ENCODE results near the gene MYL5. TPM values are rescaled to one million over a fixed set of nuclear protein-coding genes. Genes with fewer than 3 reads are reported as not detected.

MYL5 gene
- total RNA-seq, 1 donor from 2014 or later: 1.1 TPM

DNA sequence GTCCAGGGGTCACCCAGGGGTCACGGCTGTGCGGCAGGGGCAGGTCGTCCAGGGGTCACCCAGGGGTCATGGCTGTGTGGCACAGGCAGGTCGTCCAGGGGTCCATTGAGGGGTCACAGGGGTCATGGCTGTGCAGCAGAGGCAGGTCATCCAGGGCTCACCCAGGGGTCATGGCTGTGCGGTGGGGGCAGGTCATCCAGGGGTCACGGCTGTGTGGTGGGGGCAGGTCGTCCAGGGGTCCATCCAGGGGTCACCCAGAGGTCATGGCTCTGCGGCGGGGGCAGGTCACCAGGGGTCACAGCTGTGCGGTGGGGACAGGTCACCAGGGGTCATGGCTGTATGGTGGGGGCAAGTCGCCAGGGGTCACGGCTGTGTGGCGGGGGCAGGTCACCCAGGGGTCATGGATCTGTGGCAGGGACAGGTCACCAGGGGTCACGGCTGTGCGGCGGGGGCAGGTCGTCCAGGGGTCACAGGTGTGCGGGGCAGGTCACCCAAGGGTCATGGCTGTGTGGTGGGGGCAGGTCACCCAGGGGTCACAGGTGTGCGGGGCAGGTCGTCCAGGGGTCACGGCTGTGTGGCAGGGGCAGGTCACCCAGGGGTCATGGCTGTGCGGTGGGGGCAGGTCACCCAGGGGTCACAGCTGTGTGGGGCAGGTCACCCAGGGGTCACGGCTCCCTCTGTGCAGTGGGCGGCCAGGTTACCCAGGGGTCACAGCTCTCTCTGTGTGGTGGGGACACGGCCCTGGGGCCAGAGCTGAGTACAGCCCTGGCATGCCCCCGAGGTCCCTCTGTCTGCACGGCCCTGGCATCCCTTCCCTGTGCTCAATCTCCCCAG, 16.3 kb upstream of the MYL5 start:
- DNase-seq (ENCODE audit: low spot score in 2 of 2): no peak
- Histone ChIP-seq H3K4me3 (no peak overlapping the region), H3K9me3 (no peaks in the 10 kb centered on the region), H3K27me3 (no peaks in the 10 kb centered on the region), H3K27ac (no peak overlapping the region), H3K36me3 (no peaks in the 10 kb centered on the region), H3K4me1 (no peaks in the 10 kb centered on the region)
- TF ChIP-seq, protein P1, sequence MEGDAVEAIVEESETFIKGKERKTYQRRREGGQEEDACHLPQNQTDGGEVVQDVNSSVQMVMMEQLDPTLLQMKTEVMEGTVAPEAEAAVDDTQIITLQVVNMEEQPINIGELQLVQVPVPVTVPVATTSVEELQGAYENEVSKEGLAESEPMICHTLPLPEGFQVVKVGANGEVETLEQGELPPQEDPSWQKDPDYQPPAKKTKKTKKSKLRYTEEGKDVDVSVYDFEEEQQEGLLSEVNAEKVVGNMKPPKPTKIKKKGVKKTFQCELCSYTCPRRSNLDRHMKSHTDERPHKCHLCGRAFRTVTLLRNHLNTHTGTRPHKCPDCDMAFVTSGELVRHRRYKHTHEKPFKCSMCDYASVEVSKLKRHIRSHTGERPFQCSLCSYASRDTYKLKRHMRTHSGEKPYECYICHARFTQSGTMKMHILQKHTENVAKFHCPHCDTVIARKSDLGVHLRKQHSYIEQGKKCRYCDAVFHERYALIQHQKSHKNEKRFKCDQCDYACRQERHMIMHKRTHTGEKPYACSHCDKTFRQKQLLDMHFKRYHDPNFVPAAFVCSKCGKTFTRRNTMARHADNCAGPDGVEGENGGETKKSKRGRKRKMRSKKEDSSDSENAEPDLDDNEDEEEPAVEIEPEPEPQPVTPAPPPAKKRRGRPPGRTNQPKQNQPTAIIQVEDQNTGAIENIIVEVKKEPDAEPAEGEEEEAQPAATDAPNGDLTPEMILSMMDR (IDR thresholded peaks at IDR 0.05): no peak
- intact Hi-C loops (cut with DNase I): no loop called here

DNA sequence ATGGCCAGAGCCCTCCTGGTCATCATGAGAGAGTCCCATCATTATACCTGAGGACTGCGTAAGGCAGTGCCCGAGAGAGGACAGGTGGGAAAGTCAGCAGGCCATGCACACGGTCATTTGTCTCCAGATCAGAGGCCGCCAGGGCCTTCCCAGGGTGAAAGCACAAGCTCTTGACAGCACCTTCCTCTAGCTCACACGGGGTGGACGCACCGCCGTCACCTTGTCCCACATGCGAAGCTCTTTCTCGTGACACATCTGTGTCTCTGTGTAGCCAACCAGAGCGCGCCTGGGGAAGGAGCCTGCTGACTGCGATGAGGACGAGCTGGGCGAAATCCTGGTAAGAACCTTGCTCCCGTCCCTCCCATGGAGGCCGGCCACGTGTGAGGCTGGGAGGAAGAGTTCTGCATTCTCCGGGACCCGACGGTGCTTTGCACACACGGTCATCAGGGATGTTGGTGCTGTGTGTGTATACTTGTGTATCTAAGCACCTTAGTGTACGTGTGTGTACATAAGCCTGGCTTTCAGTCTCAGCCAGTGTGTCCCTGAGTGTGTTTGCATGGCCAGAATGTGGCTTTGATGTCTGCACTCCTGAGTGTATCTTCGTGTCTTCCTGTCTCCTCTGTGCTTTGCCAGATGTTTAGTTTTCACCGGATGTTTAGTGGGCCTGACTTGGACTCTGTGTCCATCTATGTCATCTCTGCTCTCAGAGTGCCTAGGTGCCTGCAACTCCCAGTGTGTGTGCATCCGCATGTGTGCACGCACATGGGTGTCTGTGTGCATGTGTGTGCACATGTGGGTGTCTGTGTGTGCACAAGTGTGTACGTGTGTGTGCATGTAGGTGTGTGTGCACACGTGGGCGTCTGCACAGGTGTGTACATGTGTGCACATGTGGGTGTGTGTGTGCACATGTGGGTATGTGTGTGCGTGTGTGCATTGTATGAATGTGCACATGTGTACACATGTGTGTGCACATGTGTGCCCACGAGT, 15.4 kb upstream of the MYL5 start:
- no peak for DNase-seq (ENCODE audit: low spot score in 2 of 2)
- no peaks in the 10 kb centered on the region for H3K4me1 ChIP-seq
- H3K27me3 ChIP-seq: no peaks in the 10 kb centered on the region
- intact Hi-C loops (cut with DNase I): no loop called here
- TF ChIP-seq, protein P1 (IDR thresholded peaks at IDR 0.05): no peak
- no peak overlapping the region for H3K27ac ChIP-seq
- no peaks in the 10 kb centered on the region for H3K36me3 ChIP-seq
- no peaks in the 10 kb centered on the region for H3K9me3 ChIP-seq
- no peak overlapping the region for H3K4me3 ChIP-seq

DNA sequence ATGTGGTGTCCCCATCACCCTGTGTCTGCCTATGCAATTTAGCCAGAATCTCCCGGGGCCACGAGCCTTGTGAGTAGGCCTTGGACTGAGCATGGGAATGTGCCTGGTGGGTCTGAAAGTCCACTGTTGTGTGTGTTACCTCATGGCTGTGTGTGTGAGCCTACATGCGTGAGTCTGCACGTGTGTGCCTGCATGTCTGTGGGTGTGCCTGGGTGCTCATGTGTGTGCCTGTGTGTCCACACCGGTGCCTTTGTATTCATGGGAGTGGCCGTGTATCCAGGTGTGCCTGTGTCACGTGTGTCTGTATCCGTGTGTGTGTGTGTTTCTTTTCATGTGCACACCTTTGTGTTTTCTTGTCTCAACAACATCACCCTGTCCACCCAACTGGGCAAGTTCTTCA, 14.5 kb upstream of the MYL5 start:
- Histone ChIP-seq H3K27me3 (no peaks in the 10 kb centered on the region), H3K4me1 (no peaks in the 10 kb centered on the region), H3K36me3 (no peaks in the 10 kb centered on the region), H3K9me3 (no peaks in the 10 kb centered on the region), H3K27ac (no peak overlapping the region), H3K4me3 (no peak overlapping the region)
- no peak for DNase-seq (ENCODE audit: low spot score in 2 of 2)
- TF ChIP-seq, protein P1 (IDR thresholded peaks at IDR 0.05): no peak
- intact Hi-C loops (cut with DNase I): no loop called here

DNA sequence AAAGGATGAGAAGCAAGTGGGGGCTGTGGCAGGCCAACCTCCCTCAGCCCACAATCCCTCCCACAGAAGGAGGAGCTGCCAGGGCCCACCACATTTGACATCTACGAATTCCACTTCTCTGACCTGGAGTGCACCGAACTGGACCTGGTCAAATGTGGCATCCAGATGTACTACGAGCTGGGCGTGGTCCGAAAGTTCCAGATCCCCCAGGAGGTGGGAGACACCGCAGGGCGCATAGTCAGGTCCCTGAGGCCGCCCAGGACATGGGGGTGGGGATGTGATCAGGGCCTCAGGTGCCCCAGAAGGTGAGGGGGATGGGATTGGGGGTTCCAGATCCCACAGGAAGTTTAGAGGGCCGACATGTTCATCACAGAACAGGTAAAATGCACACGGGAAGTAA, 13.9 kb upstream of the MYL5 start:
- no peaks in the 10 kb centered on the region for H3K27me3 ChIP-seq
- TF ChIP-seq, protein P1 (IDR thresholded peaks at IDR 0.05): no peak
- H3K36me3 ChIP-seq: no peaks in the 10 kb centered on the region
- H3K27ac ChIP-seq: no peak overlapping the region
- no peaks in the 10 kb centered on the region for H3K4me1 ChIP-seq
- intact Hi-C loops (cut with DNase I): no loop called here
- no peaks in the 10 kb centered on the region for H3K9me3 ChIP-seq
- H3K4me3 ChIP-seq: no peak overlapping the region
- DNase-seq (ENCODE audit: low spot score in 2 of 2): no peak

DNA sequence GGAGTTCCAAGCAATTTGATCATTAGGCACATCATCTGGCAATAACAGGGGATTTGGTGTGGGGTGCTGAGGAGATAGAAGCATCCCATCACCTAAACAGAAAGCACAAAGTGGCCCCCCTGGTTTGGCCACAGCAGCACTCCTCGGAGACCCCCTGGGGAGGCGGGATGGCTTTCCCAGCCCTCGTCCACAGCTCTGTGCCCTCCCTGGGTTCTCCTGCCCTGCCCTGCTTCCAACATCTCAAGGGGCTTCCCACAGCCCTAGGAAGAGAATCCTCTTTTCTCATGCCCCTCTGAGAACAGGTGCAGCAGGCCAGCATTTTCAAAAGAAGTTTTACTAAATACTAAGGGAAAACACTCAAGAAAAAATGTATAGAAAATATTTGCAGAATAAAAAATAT, 13.1 kb upstream of the MYL5 start:
- H3K27me3 ChIP-seq: no peaks in the 10 kb centered on the region
- intact Hi-C loops (cut with DNase I): no loop called here
- DNase-seq (ENCODE audit: low spot score in 2 of 2): no peak
- H3K9me3 ChIP-seq: no peaks in the 10 kb centered on the region
- no peaks in the 10 kb centered on the region for H3K4me1 ChIP-seq
- H3K27ac ChIP-seq: no peak overlapping the region
- H3K36me3 ChIP-seq: no peaks in the 10 kb centered on the region
- no peak overlapping the region for H3K4me3 ChIP-seq
- TF ChIP-seq, protein P1 (IDR thresholded peaks at IDR 0.05): no peak

All from ascending aorta (tissue), 2 donors.